Measurements from ENCODE around the gene LUZP2.

DNA sequence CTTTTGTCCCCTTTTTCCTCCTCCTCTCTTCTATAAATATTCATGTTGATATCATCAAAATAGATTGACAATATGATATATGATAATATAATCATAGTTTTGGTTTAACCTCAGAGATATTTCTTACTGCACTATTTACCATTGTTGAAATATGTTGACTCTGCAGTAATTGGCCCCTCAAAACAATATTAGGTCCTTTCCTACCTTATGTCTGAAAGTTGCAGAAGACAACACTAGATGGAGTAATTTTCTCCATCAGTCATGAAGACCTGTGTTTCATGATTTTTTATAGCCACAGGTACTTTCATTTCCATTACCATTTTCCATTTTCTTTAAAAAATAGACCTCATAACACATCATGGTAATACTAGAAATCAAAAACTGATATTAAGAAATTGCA, 284.4 kb downstream of the LUZP2 start:
- TF ChIP-seq CTCF (IDR thresholded peaks at IDR 0.05; ENCODE audit: low read depth, low read length, poor library complexity, severe bottlenecking) = no peak
- no peak for TF ChIP-seq EZH2phosphoT487 (IDR thresholded peaks at IDR 0.05; ENCODE audit: borderline replicate concordance, low read length)

Data from DOHH2 (cell line).